Tongue (tissue), 2 donors: ENCODE data around the gene LIG1. TPM values are rescaled to one million over a fixed set of nuclear protein-coding genes. Genes with fewer than 3 reads are reported as not detected.
A peak's percentile ranks its signal among the peaks of the same experiment; 100 is the strongest.
"Not testable (repeated sequence)": the region's sequence is repeated elsewhere in the genome, so short reads cannot be mapped to it uniquely, and the experiment has no call there.

Experiments
- DNase-seq: peaks from one replicate; pipeline ENCODE4 v3.0.0-alpha.2; 2015
- total RNA-seq: library from RNA; depleted of rRNA; stranded (reverse); fragments of >200 nt; gene quantifications from one replicate; pipeline ENCODE4 v1.2.3, GENCODE V29; 2014

LIG1 gene
- total RNA-seq, 1 donor from 2014 or later = 21.2 TPM

GRCh38 chr19:48120505-48120904, 49.6 kb downstream of the LIG1 start:
- DNase-seq = no peak

GRCh38 chr19:48118131-48118517, 52.0 kb downstream of the LIG1 start:
- DNase-seq = no peak

- no peak for DNase-seq
Observed at GRCh38 chr19:48117515-48118130, 52.5 kb downstream of the LIG1 start.

- DNase-seq = peak; percentile 55
Observed at GRCh38 chr19:48113190-48113917, 56.8 kb downstream of the LIG1 start.

GRCh38 chr19:48111280-48111679, 58.9 kb downstream of the LIG1 start:
- no peak for DNase-seq

- DNase-seq = peak; percentile 96
Observed at GRCh38 chr19:48110350-48110966, 59.7 kb downstream of the LIG1 start, which contains the start of gene PLA2G4C. Gene PLA2G4C, minus strand, starts transcription at chr19:48110817. Its CDS starts 4,288 bp downstream, at chr19:48106529.

GRCh38 chr19:48108997-48109782, 61.0 kb downstream of the LIG1 start:
- no peak for DNase-seq

- DNase-seq = no peak
Observed at GRCh38 chr19:48103922-48104321, 66.2 kb downstream of the LIG1 start.

- no peak for DNase-seq
Observed at GRCh38 chr19:48102870-48103751, 67.0 kb downstream of the LIG1 start.

GRCh38 chr19:48095612-48096175, 74.5 kb downstream of the LIG1 start:
- no peak for DNase-seq

- no peak for DNase-seq
Observed at GRCh38 chr19:48094855-48095203, 75.3 kb downstream of the LIG1 start.

- no peak for DNase-seq
Observed at GRCh38 chr19:48094129-48094854, 75.9 kb downstream of the LIG1 start.

GRCh38 chr19:48091111-48091718, 78.9 kb downstream of the LIG1 start:
- DNase-seq = not testable (repeated sequence)

GRCh38 chr19:48090281-48090802, 79.8 kb downstream of the LIG1 start:
- DNase-seq = no peak

GRCh38 chr19:48088991-48089390, 81.2 kb downstream of the LIG1 start:
- not testable (repeated sequence) for DNase-seq

GRCh38 chr19:48085904-48086864, 84.0 kb downstream of the LIG1 start:
- no peak for DNase-seq

- DNase-seq = no peak
Observed at GRCh38 chr19:48085076-48085475, 85.1 kb downstream of the LIG1 start.

GRCh38 chr19:48081106-48081505, 89.0 kb downstream of the LIG1 start:
- no peak for DNase-seq
